Loucy (cell line): Measurements from ENCODE around the gene TOP1.

Experiments used
- CTCF ChIP-seq: fragments of 200-600 bp; sonication (generic); conservative IDR thresholded peaks from 2 replicates; pipeline ENCODE4 v1.5.1; 2014; ENCODE audit warnings: mild to moderate bottlenecking, antibody characterized with exemption, low read length
- EZH2phosphoT487 ChIP-seq: fragments of 200-600 bp; IDR thresholded peaks from 2 replicates; pipeline ENCODE4 v1.6.1; 2018; ENCODE audit warnings: antibody characterized with exemption, mild to moderate bottlenecking, moderate library complexity, borderline replicate concordance

- TF ChIP-seq CTCF (no peak), EZH2phosphoT487 (no peak)
Observed at GRCh38 chr20:41027366-41027765, 1.3 kb upstream of the TOP1 start.
